SK-N-SH (cell line): ENCODE results near the gene SLC22A7.

Experiments used
- CHD2 ChIP-seq: fragments of 150-350 bp; IDR thresholded peaks from 2 replicates; pipeline ENCODE4 v1.6.1; 2018; ENCODE audit warnings: low read length; ENCODE audit not compliant: partially characterized antibody
- EZH2phosphoT487 ChIP-seq: fragments of 200-600 bp; sonication (generic); IDR thresholded peaks from 2 replicates; pipeline ENCODE4 v1.6.1; 2017; ENCODE audit warnings: low read depth, mixed run types, mild to moderate bottlenecking, antibody characterized with exemption, moderate library complexity, borderline replicate concordance
- MEF2A ChIP-seq: IDR thresholded peaks from 2 replicates; pipeline ENCODE4 v1.4.0; 2012; ENCODE audit warnings: low read depth, borderline replicate concordance
- MXI1 ChIP-seq: IDR thresholded peaks from 2 replicates; pipeline ENCODE4 v1.6.1; 2012; ENCODE audit warnings: mild to moderate bottlenecking, low read depth, low read length, improper control_type of control experiment
- POLR2AphosphoS5 ChIP-seq: IDR thresholded peaks from 2 replicates; pipeline ENCODE4 v1.6.1; 2012; ENCODE audit warnings: low read depth, low read length
- RFX5 ChIP-seq: IDR thresholded peaks from 2 replicates; pipeline ENCODE4 v1.6.1; 2012; ENCODE audit warnings: mild to moderate bottlenecking, improper control_type of control experiment, low read length
- SIN3A ChIP-seq: IDR thresholded peaks from 2 replicates; pipeline ENCODE4 v1.6.1; 2012; ENCODE audit warnings: low read depth, mild to moderate bottlenecking, low read length, moderate library complexity, borderline replicate concordance
- TAF1 ChIP-seq: IDR thresholded peaks from 2 replicates; pipeline ENCODE4 v1.6.1; 2012; ENCODE audit warnings: low read depth, mild to moderate bottlenecking, low read length, moderate library complexity, borderline replicate concordance
- TF ChIP-seq, protein P1 (sequence below): fragments of 200-600 bp; sonication (generic); IDR thresholded peaks from 2 replicates; pipeline ENCODE4 v1.6.1; 2017; ENCODE audit warnings: antibody characterized with exemption, mild to moderate bottlenecking, moderate library complexity

GRCh38 chr6:43293698-43294097 is 4.4 kb upstream of the SLC22A7 start:
- no peak for TF ChIP-seq CHD2
- TF ChIP-seq, protein P1, sequence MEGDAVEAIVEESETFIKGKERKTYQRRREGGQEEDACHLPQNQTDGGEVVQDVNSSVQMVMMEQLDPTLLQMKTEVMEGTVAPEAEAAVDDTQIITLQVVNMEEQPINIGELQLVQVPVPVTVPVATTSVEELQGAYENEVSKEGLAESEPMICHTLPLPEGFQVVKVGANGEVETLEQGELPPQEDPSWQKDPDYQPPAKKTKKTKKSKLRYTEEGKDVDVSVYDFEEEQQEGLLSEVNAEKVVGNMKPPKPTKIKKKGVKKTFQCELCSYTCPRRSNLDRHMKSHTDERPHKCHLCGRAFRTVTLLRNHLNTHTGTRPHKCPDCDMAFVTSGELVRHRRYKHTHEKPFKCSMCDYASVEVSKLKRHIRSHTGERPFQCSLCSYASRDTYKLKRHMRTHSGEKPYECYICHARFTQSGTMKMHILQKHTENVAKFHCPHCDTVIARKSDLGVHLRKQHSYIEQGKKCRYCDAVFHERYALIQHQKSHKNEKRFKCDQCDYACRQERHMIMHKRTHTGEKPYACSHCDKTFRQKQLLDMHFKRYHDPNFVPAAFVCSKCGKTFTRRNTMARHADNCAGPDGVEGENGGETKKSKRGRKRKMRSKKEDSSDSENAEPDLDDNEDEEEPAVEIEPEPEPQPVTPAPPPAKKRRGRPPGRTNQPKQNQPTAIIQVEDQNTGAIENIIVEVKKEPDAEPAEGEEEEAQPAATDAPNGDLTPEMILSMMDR, result no peak
- TF ChIP-seq MXI1, result no peak
- no peak for TF ChIP-seq POLR2AphosphoS5
- no peak for TF ChIP-seq TAF1
- TF ChIP-seq EZH2phosphoT487, result no peak
- no peak for TF ChIP-seq SIN3A
- TF ChIP-seq RFX5, result no peak
- no peak for TF ChIP-seq MEF2A
